D341Med (cell line): Measurements from ENCODE around the gene DNMT3B.
"Not testable (repeated sequence)": the region's sequence is repeated elsewhere in the genome, so short reads cannot be mapped to it uniquely, and the experiment has no call there.

Experiments
- DNase-seq: peaks from one replicate; pipeline ENCODE4 v3.0.0; 2012; ENCODE audit warnings: low spot score

The DNMT3B gene

GRCh38 chr20:32761831-32762753 lies at the start of gene DNMT3B:
TSS of gene DNMT3B (plus strand) at chr20:32762385. CDS start at chr20:32780324, 17,939 bp downstream.
- peak; percentile 95 for DNase-seq

GRCh38 chr20:32718749-32719348 lies 43.3 kb upstream of the DNMT3B start:
- no peak for DNase-seq

GRCh38 chr20:32727683-32728082 lies 34.5 kb upstream of the DNMT3B start:
- no peak for DNase-seq

- not testable (repeated sequence) for DNase-seq
These were observed 33.8 kb upstream of the DNMT3B start for GRCh38 chr20:32728435-32728834.

GRCh38 chr20:32729334-32729733 lies 32.9 kb upstream of the DNMT3B start:
- not testable (repeated sequence) for DNase-seq

- no peak for DNase-seq
These were observed 30.3 kb upstream of the DNMT3B start for GRCh38 chr20:32731882-32732266.

GRCh38 chr20:32737371-32738223 lies 24.6 kb upstream of the DNMT3B start:
- DNase-seq = no peak

- no peak for DNase-seq
These were observed 21.0 kb upstream of the DNMT3B start for GRCh38 chr20:32741151-32741550.

GRCh38 chr20:32742322-32743236 lies 19.6 kb upstream of the DNMT3B start:
- DNase-seq = no peak

- DNase-seq = peak; percentile 79
These were observed 18.7 kb upstream of the DNMT3B start, which contains the start of gene COMMD7 for GRCh38 chr20:32743237-32744112. TSS of gene COMMD7 (minus strand) at chr20:32743467. CDS start at chr20:32743391, 76 bp downstream.

GRCh38 chr20:32749914-32750637 lies 12.1 kb upstream of the DNMT3B start:
- DNase-seq = no peak

- DNase-seq = no peak
These were observed 10.9 kb upstream of the DNMT3B start for GRCh38 chr20:32751293-32751692.

- no peak for DNase-seq
These were observed 10.3 kb upstream of the DNMT3B start for GRCh38 chr20:32751702-32752457.

- no peak for DNase-seq
These were observed 9.5 kb upstream of the DNMT3B start for GRCh38 chr20:32752458-32753250.

- DNase-seq = no peak
These were observed 8.5 kb upstream of the DNMT3B start for GRCh38 chr20:32753731-32754130.

GRCh38 chr20:32756156-32756555 lies 6.0 kb upstream of the DNMT3B start:
- no peak for DNase-seq

GRCh38 chr20:32761417-32761830 lies 761 bp upstream of the DNMT3B start:
- DNase-seq = no peak

- no peak for DNase-seq
These were observed 593 bp downstream of the DNMT3B start for GRCh38 chr20:32762754-32763201.
